Measurements from ENCODE around the gene KCNN1.

DNA sequence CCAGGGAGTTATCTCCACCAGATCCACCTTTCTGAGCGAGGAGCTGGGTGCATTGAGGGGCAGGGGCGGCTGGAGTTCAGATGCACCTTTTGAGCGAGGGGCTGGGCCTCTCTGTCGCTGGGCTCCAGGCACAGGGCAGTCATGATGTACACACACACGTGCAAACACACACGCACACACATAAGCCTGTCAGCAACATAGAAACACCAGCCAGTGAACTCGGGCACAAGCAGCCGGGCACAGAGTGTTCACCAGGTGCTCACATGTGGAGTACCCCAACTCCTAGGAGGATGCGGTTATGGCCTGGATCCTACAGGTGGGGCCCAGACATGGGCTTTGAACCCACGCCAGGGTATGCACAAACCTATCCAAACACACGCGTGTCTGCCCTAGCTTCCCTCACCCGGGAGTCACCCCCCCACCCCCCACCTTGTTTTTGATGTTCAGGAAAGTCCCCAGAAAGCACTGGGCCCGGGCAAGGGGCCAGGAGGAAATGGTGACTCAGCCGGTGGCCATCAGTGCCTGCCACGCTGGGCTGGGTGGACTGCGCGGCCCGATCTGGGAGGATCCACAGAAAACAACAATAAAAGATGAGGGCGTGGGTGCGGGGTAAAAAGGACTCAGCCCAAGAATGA, 54.3 kb downstream of the KCNN1 start:
- TF ChIP-seq POLR2A (IDR thresholded peaks at IDR 0.05): no peak
- TF ChIP-seq, protein P1, sequence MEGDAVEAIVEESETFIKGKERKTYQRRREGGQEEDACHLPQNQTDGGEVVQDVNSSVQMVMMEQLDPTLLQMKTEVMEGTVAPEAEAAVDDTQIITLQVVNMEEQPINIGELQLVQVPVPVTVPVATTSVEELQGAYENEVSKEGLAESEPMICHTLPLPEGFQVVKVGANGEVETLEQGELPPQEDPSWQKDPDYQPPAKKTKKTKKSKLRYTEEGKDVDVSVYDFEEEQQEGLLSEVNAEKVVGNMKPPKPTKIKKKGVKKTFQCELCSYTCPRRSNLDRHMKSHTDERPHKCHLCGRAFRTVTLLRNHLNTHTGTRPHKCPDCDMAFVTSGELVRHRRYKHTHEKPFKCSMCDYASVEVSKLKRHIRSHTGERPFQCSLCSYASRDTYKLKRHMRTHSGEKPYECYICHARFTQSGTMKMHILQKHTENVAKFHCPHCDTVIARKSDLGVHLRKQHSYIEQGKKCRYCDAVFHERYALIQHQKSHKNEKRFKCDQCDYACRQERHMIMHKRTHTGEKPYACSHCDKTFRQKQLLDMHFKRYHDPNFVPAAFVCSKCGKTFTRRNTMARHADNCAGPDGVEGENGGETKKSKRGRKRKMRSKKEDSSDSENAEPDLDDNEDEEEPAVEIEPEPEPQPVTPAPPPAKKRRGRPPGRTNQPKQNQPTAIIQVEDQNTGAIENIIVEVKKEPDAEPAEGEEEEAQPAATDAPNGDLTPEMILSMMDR (IDR thresholded peaks at IDR 0.05): no peak

Data from thyroid gland (tissue), 4 donors.